Stimulated activated CD4-positive, alpha-beta T cell treated with anti-CD3 and anti-CD28 coated beads, Interleukin-2, amount 100 ng/mL, for 48 hours (primary cell): ENCODE measurements around the gene C16orf92.
A peak's percentile ranks its signal among the peaks of the same experiment; 100 is the strongest.

ENCODE experiments used
- DNase-seq, 2 donors: peaks; one replicate each; pipeline ENCODE4 v3.0.0-alpha.2; 2020

The C16orf92 gene

GRCh38 chr16:30022887-30023286, at the start of gene C16orf92:
C16orf92 (plus strand) TSS chr16:30023198; CDS start chr16:30023341, 143 bp downstream.
- DNase-seq: no peak

GRCh38 chr16:29973384-29974246, 49.4 kb upstream of the C16orf92 start, which contains the start of gene TAOK2:
TAOK2 (plus strand) TSS chr16:29973868; CDS start chr16:29977773, 3,905 bp downstream.
- peak; percentile 92 to 94 for DNase-seq

- no peak for DNase-seq
Measured at GRCh38 chr16:29974291-29975133, 48.5 kb upstream of the C16orf92 start.

- no peak for DNase-seq
Measured at GRCh38 chr16:29975134-29975538, 47.9 kb upstream of the C16orf92 start.

GRCh38 chr16:29975811-29976511, 47.0 kb upstream of the C16orf92 start:
- DNase-seq: no peak

- no peak for DNase-seq
Measured at GRCh38 chr16:29977063-29977825, 45.8 kb upstream of the C16orf92 start.

- no peak for DNase-seq
Measured at GRCh38 chr16:29978081-29978480, 44.9 kb upstream of the C16orf92 start.

GRCh38 chr16:29978564-29979270, 44.3 kb upstream of the C16orf92 start:
- no peak for DNase-seq

- DNase-seq: no peak
Measured at GRCh38 chr16:29982560-29983419, 40.2 kb upstream of the C16orf92 start.

- DNase-seq: no peak
Measured at GRCh38 chr16:29983420-29984136, 39.4 kb upstream of the C16orf92 start.

- no peak for DNase-seq
Measured at GRCh38 chr16:29984137-29984763, 38.7 kb upstream of the C16orf92 start.

GRCh38 chr16:29984764-29985147, 38.2 kb upstream of the C16orf92 start:
- DNase-seq: no peak

- no peak for DNase-seq
Measured at GRCh38 chr16:29985271-29985811, 37.7 kb upstream of the C16orf92 start.

- no peak for DNase-seq
Measured at GRCh38 chr16:29986231-29986630, 36.8 kb upstream of the C16orf92 start.

GRCh38 chr16:29986931-29987330, 36.1 kb upstream of the C16orf92 start:
- no peak for DNase-seq

GRCh38 chr16:29987371-29988085, 35.5 kb upstream of the C16orf92 start:
- DNase-seq: no peak

GRCh38 chr16:29988346-29989075, 34.5 kb upstream of the C16orf92 start:
- no peak for DNase-seq
